Globus pallidus (tissue), 1 donor: Measurements from ENCODE around the gene TNPO2.

Experiments used
- DNase-seq: peaks from one replicate; pipeline ENCODE4 v3.0.0-alpha.2; 2015; ENCODE audit warnings: low spot score

Gene TNPO2

GRCh38 chr19:12676384-12676792, 47.3 kb downstream of the TNPO2 start:
- DNase-seq: peak; percentile 46

- DNase-seq: no peak
Measured at GRCh38 chr19:12675940-12676339, 47.8 kb downstream of the TNPO2 start.

- no peak for DNase-seq
Measured at GRCh38 chr19:12675399-12675798, 48.3 kb downstream of the TNPO2 start.

GRCh38 chr19:12672744-12673143, 51.0 kb downstream of the TNPO2 start:
- DNase-seq: no peak

GRCh38 chr19:12670159-12670928, 53.4 kb downstream of the TNPO2 start:
- no peak for DNase-seq

GRCh38 chr19:12669270-12670158, 54.2 kb downstream of the TNPO2 start:
- peak; percentile 86 for DNase-seq

GRCh38 chr19:12668932-12669269, 54.8 kb downstream of the TNPO2 start:
- peak; percentile 41 for DNase-seq

- DNase-seq: no peak
Measured at GRCh38 chr19:12668346-12668745, 55.4 kb downstream of the TNPO2 start.

GRCh38 chr19:12667731-12668302, 55.9 kb downstream of the TNPO2 start:
- no peak for DNase-seq

GRCh38 chr19:12666265-12667048, 57.3 kb downstream of the TNPO2 start, which contains the start of the genes MAN2B1 and WDR83:
Gene MAN2B1 (minus strand): TSS chr19:12666742. CDS start chr19:12666701, 41 bp downstream.
Gene WDR83 (plus strand): TSS chr19:12666807. CDS start chr19:12669791, 2,984 bp downstream.
- DNase-seq: peak; percentile 78

- DNase-seq: no peak
Measured at GRCh38 chr19:12665671-12666264, 58.0 kb downstream of the TNPO2 start.

- peak; percentile 43 for DNase-seq
Measured at GRCh38 chr19:12665281-12665573, 58.5 kb downstream of the TNPO2 start.

GRCh38 chr19:12664406-12665280, 59.1 kb downstream of the TNPO2 start:
- DNase-seq: no peak

GRCh38 chr19:12660980-12661379, 62.8 kb downstream of the TNPO2 start:
- peak; percentile 76 for DNase-seq

GRCh38 chr19:12657966-12658365, 65.8 kb downstream of the TNPO2 start:
- no peak for DNase-seq

- no peak for DNase-seq
Measured at GRCh38 chr19:12656899-12657571, 66.7 kb downstream of the TNPO2 start.

GRCh38 chr19:12655546-12655945, 68.2 kb downstream of the TNPO2 start:
- no peak for DNase-seq

GRCh38 chr19:12652219-12652618, 71.5 kb downstream of the TNPO2 start:
- no peak for DNase-seq

- DNase-seq: no peak
Measured at GRCh38 chr19:12649941-12650340, 73.8 kb downstream of the TNPO2 start.
